HL-60 (cell line): ENCODE data around the gene CALU.

ENCODE experiments used
- POLR2AphosphoS5 ChIP-seq: IDR thresholded peaks from 2 replicates; pipeline ENCODE4 v1.6.1; 2012; ENCODE audit warnings: low read depth
- TF ChIP-seq, protein P1 (sequence below): IDR thresholded peaks from one replicate; pipeline ENCODE4 v1.5.1; 2011; ENCODE audit warnings: low read length, control low read depth, inconsistent platforms; ENCODE audit not compliant: insufficient read depth
- TF ChIP-seq, protein P2 (sequence below): IDR thresholded peaks from 2 replicates; pipeline ENCODE4 v1.6.1; 2012; ENCODE audit warnings: low read depth; ENCODE audit not compliant: insufficient replicate concordance

DNA sequence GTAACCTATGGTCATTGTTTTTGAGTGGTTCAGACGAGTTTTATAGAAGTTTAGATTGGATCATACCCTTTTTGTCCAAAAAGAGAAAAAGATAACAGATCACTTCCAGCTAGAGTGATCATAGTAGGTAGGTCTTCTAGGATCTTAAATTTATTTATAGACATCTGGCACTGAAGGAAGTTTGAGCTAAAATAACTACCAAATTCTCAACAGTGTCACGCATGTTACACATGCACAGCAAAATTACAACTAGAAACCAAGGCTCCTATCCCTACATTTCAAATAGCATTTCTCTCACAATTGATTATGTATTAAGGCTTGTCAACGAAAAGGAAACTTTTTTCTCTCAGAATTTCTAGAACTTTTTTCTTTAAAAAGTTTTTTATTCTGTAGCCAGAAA is 2.3 kb downstream of the CALU start:
- TF ChIP-seq, protein P1, sequence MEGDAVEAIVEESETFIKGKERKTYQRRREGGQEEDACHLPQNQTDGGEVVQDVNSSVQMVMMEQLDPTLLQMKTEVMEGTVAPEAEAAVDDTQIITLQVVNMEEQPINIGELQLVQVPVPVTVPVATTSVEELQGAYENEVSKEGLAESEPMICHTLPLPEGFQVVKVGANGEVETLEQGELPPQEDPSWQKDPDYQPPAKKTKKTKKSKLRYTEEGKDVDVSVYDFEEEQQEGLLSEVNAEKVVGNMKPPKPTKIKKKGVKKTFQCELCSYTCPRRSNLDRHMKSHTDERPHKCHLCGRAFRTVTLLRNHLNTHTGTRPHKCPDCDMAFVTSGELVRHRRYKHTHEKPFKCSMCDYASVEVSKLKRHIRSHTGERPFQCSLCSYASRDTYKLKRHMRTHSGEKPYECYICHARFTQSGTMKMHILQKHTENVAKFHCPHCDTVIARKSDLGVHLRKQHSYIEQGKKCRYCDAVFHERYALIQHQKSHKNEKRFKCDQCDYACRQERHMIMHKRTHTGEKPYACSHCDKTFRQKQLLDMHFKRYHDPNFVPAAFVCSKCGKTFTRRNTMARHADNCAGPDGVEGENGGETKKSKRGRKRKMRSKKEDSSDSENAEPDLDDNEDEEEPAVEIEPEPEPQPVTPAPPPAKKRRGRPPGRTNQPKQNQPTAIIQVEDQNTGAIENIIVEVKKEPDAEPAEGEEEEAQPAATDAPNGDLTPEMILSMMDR: no peak
- no peak for TF ChIP-seq POLR2AphosphoS5
- TF ChIP-seq, protein P2, sequence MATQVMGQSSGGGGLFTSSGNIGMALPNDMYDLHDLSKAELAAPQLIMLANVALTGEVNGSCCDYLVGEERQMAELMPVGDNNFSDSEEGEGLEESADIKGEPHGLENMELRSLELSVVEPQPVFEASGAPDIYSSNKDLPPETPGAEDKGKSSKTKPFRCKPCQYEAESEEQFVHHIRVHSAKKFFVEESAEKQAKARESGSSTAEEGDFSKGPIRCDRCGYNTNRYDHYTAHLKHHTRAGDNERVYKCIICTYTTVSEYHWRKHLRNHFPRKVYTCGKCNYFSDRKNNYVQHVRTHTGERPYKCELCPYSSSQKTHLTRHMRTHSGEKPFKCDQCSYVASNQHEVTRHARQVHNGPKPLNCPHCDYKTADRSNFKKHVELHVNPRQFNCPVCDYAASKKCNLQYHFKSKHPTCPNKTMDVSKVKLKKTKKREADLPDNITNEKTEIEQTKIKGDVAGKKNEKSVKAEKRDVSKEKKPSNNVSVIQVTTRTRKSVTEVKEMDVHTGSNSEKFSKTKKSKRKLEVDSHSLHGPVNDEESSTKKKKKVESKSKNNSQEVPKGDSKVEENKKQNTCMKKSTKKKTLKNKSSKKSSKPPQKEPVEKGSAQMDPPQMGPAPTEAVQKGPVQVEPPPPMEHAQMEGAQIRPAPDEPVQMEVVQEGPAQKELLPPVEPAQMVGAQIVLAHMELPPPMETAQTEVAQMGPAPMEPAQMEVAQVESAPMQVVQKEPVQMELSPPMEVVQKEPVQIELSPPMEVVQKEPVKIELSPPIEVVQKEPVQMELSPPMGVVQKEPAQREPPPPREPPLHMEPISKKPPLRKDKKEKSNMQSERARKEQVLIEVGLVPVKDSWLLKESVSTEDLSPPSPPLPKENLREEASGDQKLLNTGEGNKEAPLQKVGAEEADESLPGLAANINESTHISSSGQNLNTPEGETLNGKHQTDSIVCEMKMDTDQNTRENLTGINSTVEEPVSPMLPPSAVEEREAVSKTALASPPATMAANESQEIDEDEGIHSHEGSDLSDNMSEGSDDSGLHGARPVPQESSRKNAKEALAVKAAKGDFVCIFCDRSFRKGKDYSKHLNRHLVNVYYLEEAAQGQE: no peak
